Liver (tissue), 9 donors: ENCODE data around the gene NOL9. TPM values are rescaled to one million over a fixed set of nuclear protein-coding genes. Genes with fewer than 3 reads are reported as not detected.

Experiments used
- DNase-seq: peaks from one replicate; pipeline ENCODE4 v3.0.0-alpha.2; 2017; ENCODE audit warnings: low spot score
- H3K27ac ChIP-seq, 2 donors: one replicate each; pipeline ENCODE4 v1.7.0; 2013; ENCODE audit warnings: inconsistent platforms in 2 of 2, low read length in 2 of 2, control low read depth in 1 of 2, low read depth in 1 of 2, mild to moderate bottlenecking in 1 of 2
- H3K27me3 ChIP-seq, 4 donors: one replicate each; pipeline versions ENCODE4 v1.6.1 to v1.7.0; 2013; ENCODE audit warnings: low read length in 3 of 4, inconsistent platforms in 1 of 4, mild to moderate bottlenecking in 1 of 4, moderate library complexity in 1 of 4; ENCODE audit not compliant: control insufficient read depth in 4 of 4, insufficient read depth in 4 of 4
- H3K36me3 ChIP-seq, 4 donors: one replicate each; pipeline versions ENCODE4 v1.6.1 to v1.7.0; 2013; ENCODE audit warnings: low read length in 3 of 4, mild to moderate bottlenecking in 3 of 4, low read depth in 1 of 4, moderate library complexity in 1 of 4; ENCODE audit not compliant: control insufficient read depth in 4 of 4, insufficient read depth in 3 of 4
- H3K4me1 ChIP-seq, 4 donors: one replicate each; pipeline versions ENCODE4 v1.6.1 to v1.7.0; 2013; ENCODE audit warnings: low read length in 3 of 4, mild to moderate bottlenecking in 3 of 4, moderate library complexity in 1 of 4; ENCODE audit not compliant: control insufficient read depth in 4 of 4, insufficient read depth in 4 of 4
- H3K4me3 ChIP-seq, 3 donors: one replicate each; pipeline versions ENCODE4 v1.6.1 to v1.7.0; 2013; ENCODE audit warnings: low read length in 3 of 3, control low read depth in 1 of 3, low read depth in 1 of 3, mild to moderate bottlenecking in 1 of 3
- H3K9ac ChIP-seq, 2 donors: one replicate each; pipeline ENCODE4 v1.7.0; 2013; ENCODE audit warnings: low read length in 2 of 2, mild to moderate bottlenecking in 2 of 2, moderate library complexity in 2 of 2, control low read depth in 1 of 2, low read depth in 1 of 2
- H3K9me3 ChIP-seq, 4 donors: one replicate each; pipeline versions ENCODE4 v1.6.1 to v1.7.0; 2013; ENCODE audit warnings: low read length in 3 of 4; ENCODE audit not compliant: control insufficient read depth in 4 of 4
- EGR1 ChIP-seq, 2 donors: IDR thresholded peaks; 2 replicates each; pipeline ENCODE4 v1.6.1; 2016 to 2018; ENCODE audit warnings: antibody characterized with exemption in 2 of 2, low read depth in 2 of 2
- FOXA1 ChIP-seq: IDR thresholded peaks from 2 replicates; pipeline ENCODE4 v1.6.1; 2016; ENCODE audit warnings: antibody characterized with exemption
- FOXA2 ChIP-seq: IDR thresholded peaks from 2 replicates; pipeline ENCODE4 v1.6.1; 2016; ENCODE audit warnings: antibody characterized with exemption
- GABPA ChIP-seq, 2 donors: IDR thresholded peaks in 1 of 2; conservative IDR thresholded peaks in 1 of 2; 2 replicates each; pipeline ENCODE4 v1.6.1; 2016; ENCODE audit warnings: antibody characterized with exemption in 2 of 2, mild to moderate bottlenecking in 1 of 2, moderate library complexity in 1 of 2
- HNF4A ChIP-seq, 2 donors: conservative IDR thresholded peaks; 2 replicates each; pipeline ENCODE4 v1.6.1; 2016; ENCODE audit warnings: antibody characterized with exemption in 2 of 2, mild to moderate bottlenecking in 2 of 2
- HNF4G ChIP-seq: IDR thresholded peaks from 2 replicates; pipeline ENCODE4 v1.6.1; 2016; ENCODE audit warnings: antibody characterized with exemption
- JUND ChIP-seq, 2 donors: IDR thresholded peaks; 2 replicates each; pipeline ENCODE4 v1.6.1; 2016; ENCODE audit warnings: antibody characterized with exemption in 2 of 2
- MAX ChIP-seq: IDR thresholded peaks from 2 replicates; pipeline ENCODE4 v1.6.1; 2016; ENCODE audit warnings: antibody characterized with exemption
- NR2F2 ChIP-seq: IDR thresholded peaks from 2 replicates; pipeline ENCODE4 v1.6.1; 2016; ENCODE audit warnings: antibody characterized with exemption
- RAD21 ChIP-seq, 2 donors: IDR thresholded peaks; 2 replicates each; pipeline ENCODE4 v1.6.1; 2016; ENCODE audit warnings: antibody characterized with exemption in 2 of 2, mild to moderate bottlenecking in 2 of 2
- RXRA ChIP-seq, 2 donors: IDR thresholded peaks; 2 replicates each; pipeline ENCODE4 v1.6.1; 2017 to 2018; ENCODE audit warnings: antibody characterized with exemption in 2 of 2, mild to moderate bottlenecking in 1 of 2
- SP1 ChIP-seq: IDR thresholded peaks from 2 replicates; pipeline ENCODE4 v1.6.1; 2018; ENCODE audit warnings: antibody characterized with exemption, mild to moderate bottlenecking
- TAF1 ChIP-seq: conservative IDR thresholded peaks from 2 replicates; pipeline ENCODE4 v1.6.1; 2016; ENCODE audit warnings: antibody characterized with exemption, mild to moderate bottlenecking
- YY1 ChIP-seq: IDR thresholded peaks from 2 replicates; pipeline ENCODE4 v1.6.1; 2016; ENCODE audit warnings: antibody characterized with exemption, mild to moderate bottlenecking
- WGBS: extraction: QIAGEN DNeasy Blood & Tissue Kit; methylation state at CpG from one replicate; pipeline ENCODE4 v1.1.7; 2013; 5-methylcytosine and 5-hydroxymethylcytosine counted together
- polyA plus RNA-seq, 2 donors: library from polyadenylated mRNA; stranded (reverse) in 1 of 2; unstranded in 1 of 2; fragments of 200-250 nt in 1 of 2; fragments of >200 nt in 1 of 2; fragmentation: Nextera tagmentation in 1 of 2; extraction: Ambion mirVana in 1 of 2; gene quantifications; one replicate each; pipeline versions ENCODE4 v1.2.1 to v1.2.3, GENCODE V29; 2013 to 2015
- total RNA-seq, 2 donors: library from RNA; depleted of rRNA; stranded (reverse); fragments of >200 nt; gene quantifications; one replicate each; pipeline ENCODE4 v1.2.3, GENCODE V29; 2014
- TF ChIP-seq, protein P1 (sequence below): IDR thresholded peaks from 2 replicates; pipeline ENCODE4 v1.6.1; 2016; ENCODE audit warnings: antibody characterized with exemption
- TF ChIP-seq, protein P2 (sequence below): IDR thresholded peaks from 2 replicates; pipeline ENCODE4 v1.6.1; 2016; ENCODE audit warnings: antibody characterized with exemption
- TF ChIP-seq, protein P3 (sequence below): fragments of 150-350 bp; IDR thresholded peaks from 2 replicates; pipeline ENCODE4 v1.5.1; 2017; ENCODE audit warnings: improper control_type of control experiment, low read depth, low read length; ENCODE audit not compliant: missing input control
- TF ChIP-seq, protein P4 (sequence below): IDR thresholded peaks from 2 replicates; pipeline ENCODE4 v1.6.1; 2016; ENCODE audit warnings: antibody characterized with exemption, mild to moderate bottlenecking
- donor health status: healthy.
- donor health status: healthy.
- donor health status: healthy.
- donor health status: healthy.
- donor health status: healthy.

The NOL9 gene
- total and polyA plus RNA-seq, 4 donors: 2.1 to 15.1 (median 9.4) TPM

DNA sequence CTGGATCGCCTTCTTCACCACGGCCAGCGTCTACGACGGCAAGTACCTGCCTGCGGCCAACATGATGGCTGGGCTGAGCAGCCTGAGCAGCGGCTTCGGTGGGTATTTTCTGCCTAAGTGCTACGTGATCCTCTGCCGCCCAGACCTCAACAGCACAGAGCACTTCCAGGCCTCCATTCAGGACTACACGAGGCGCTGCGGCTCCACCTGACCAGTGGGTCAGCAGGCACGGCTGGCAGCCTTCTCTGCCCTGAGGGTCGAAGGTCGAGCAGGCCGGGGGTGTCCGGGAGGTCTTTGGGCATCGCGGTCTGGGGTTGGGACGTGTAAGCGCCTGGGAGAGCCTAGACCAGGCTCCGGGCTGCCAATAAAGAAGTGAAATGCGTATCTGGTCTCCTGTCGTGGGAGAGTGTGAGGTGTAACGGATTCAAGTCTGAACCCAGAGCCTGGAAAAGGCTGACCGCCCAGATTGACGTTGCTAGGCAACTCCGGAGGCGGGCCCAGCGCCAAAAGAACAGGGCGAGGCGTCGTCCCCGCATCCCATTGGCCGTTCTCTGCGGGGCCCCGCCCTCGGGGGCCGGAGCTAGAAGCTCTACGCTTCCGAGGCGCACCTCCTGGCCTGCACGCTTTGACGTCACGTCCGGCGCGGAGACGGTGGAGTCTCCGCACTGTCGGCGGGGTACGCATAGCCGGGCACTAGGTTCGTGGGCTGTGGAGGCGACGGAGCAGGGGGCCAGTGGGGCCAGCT, 25.2 kb upstream of the NOL9 start, which contains the start of gene ZBTB48:
TSS of gene ZBTB48 (plus strand) at position 621 of the 745 bp plus-strand sequence. CDS start 616 bp downstream, outside the sequence.
- H3K27me3 ChIP-seq: no peaks in the 10 kb centered on the region
- H3K4me1 ChIP-seq: peaks cover 18 to 50% (median 38%) of the 10 kb centered on the region in 4 donors
- peak within 1 kb of the TSS; percentile 71 to 89 (median 75) for H3K4me3 ChIP-seq
- no peaks in the 10 kb centered on the region for H3K36me3 ChIP-seq
- DNase-seq: peak; percentile 99
- peak within 1 kb of the TSS; percentile 88 to 97 for H3K27ac ChIP-seq
- TF ChIP-seq RAD21 (IDR thresholded peaks at IDR 0.05): peak in 1 of 2 donors; percentile 26
- peak; percentile 54 for TF ChIP-seq TAF1
- no peak for TF ChIP-seq FOXA2
- peak; percentile 62 for TF ChIP-seq YY1
- TF ChIP-seq JUND (IDR thresholded peaks at IDR 0.05): no peak
- peak; percentile 87 to 89 for TF ChIP-seq HNF4A (conservative IDR thresholded peaks at IDR 0.05)
- TF ChIP-seq, protein P1, sequence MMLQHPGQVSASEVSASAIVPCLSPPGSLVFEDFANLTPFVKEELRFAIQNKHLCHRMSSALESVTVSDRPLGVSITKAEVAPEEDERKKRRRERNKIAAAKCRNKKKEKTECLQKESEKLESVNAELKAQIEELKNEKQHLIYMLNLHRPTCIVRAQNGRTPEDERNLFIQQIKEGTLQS: no peak
- peak; percentile 62 to 72 for TF ChIP-seq RXRA (IDR thresholded peaks at IDR 0.05)
- peak; percentile 88 for TF ChIP-seq MAX
- TF ChIP-seq HNF4G: peak; percentile 16
- TF ChIP-seq NR2F2: peak; percentile 75
- TF ChIP-seq, protein P2, sequence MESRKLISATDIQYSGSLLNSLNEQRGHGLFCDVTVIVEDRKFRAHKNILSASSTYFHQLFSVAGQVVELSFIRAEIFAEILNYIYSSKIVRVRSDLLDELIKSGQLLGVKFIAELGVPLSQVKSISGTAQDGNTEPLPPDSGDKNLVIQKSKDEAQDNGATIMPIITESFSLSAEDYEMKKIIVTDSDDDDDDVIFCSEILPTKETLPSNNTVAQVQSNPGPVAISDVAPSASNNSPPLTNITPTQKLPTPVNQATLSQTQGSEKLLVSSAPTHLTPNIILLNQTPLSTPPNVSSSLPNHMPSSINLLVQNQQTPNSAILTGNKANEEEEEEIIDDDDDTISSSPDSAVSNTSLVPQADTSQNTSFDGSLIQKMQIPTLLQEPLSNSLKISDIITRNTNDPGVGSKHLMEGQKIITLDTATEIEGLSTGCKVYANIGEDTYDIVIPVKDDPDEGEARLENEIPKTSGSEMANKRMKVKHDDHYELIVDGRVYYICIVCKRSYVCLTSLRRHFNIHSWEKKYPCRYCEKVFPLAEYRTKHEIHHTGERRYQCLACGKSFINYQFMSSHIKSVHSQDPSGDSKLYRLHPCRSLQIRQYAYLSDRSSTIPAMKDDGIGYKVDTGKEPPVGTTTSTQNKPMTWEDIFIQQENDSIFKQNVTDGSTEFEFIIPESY: no peak
- peak; percentile 79 to 94 for TF ChIP-seq GABPA (IDR thresholded peaks at IDR 0.05 in 1 of 2, conservative IDR thresholded peaks at IDR 0.05 in 1 of 2)
- TF ChIP-seq, protein P3, sequence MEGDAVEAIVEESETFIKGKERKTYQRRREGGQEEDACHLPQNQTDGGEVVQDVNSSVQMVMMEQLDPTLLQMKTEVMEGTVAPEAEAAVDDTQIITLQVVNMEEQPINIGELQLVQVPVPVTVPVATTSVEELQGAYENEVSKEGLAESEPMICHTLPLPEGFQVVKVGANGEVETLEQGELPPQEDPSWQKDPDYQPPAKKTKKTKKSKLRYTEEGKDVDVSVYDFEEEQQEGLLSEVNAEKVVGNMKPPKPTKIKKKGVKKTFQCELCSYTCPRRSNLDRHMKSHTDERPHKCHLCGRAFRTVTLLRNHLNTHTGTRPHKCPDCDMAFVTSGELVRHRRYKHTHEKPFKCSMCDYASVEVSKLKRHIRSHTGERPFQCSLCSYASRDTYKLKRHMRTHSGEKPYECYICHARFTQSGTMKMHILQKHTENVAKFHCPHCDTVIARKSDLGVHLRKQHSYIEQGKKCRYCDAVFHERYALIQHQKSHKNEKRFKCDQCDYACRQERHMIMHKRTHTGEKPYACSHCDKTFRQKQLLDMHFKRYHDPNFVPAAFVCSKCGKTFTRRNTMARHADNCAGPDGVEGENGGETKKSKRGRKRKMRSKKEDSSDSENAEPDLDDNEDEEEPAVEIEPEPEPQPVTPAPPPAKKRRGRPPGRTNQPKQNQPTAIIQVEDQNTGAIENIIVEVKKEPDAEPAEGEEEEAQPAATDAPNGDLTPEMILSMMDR: no peak
- TF ChIP-seq FOXA1: no peak
- peak; percentile 84 for TF ChIP-seq SP1
- TF ChIP-seq, protein P4, sequence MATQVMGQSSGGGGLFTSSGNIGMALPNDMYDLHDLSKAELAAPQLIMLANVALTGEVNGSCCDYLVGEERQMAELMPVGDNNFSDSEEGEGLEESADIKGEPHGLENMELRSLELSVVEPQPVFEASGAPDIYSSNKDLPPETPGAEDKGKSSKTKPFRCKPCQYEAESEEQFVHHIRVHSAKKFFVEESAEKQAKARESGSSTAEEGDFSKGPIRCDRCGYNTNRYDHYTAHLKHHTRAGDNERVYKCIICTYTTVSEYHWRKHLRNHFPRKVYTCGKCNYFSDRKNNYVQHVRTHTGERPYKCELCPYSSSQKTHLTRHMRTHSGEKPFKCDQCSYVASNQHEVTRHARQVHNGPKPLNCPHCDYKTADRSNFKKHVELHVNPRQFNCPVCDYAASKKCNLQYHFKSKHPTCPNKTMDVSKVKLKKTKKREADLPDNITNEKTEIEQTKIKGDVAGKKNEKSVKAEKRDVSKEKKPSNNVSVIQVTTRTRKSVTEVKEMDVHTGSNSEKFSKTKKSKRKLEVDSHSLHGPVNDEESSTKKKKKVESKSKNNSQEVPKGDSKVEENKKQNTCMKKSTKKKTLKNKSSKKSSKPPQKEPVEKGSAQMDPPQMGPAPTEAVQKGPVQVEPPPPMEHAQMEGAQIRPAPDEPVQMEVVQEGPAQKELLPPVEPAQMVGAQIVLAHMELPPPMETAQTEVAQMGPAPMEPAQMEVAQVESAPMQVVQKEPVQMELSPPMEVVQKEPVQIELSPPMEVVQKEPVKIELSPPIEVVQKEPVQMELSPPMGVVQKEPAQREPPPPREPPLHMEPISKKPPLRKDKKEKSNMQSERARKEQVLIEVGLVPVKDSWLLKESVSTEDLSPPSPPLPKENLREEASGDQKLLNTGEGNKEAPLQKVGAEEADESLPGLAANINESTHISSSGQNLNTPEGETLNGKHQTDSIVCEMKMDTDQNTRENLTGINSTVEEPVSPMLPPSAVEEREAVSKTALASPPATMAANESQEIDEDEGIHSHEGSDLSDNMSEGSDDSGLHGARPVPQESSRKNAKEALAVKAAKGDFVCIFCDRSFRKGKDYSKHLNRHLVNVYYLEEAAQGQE: peak; percentile 48
- TF ChIP-seq EGR1 (IDR thresholded peaks at IDR 0.05; ENCODE audit: low read depth in 2 of 2): no peak
- H3K9ac ChIP-seq: peak within 1 kb of the TSS; percentile 42 to 72
- 14% methylated on average over 58 of the region's 58 CpGs for WGBS
- H3K9me3 ChIP-seq: no peaks in the 10 kb centered on the region
